Measurements from ENCODE around the gene PNPLA2.

The PNPLA2 gene

DNA sequence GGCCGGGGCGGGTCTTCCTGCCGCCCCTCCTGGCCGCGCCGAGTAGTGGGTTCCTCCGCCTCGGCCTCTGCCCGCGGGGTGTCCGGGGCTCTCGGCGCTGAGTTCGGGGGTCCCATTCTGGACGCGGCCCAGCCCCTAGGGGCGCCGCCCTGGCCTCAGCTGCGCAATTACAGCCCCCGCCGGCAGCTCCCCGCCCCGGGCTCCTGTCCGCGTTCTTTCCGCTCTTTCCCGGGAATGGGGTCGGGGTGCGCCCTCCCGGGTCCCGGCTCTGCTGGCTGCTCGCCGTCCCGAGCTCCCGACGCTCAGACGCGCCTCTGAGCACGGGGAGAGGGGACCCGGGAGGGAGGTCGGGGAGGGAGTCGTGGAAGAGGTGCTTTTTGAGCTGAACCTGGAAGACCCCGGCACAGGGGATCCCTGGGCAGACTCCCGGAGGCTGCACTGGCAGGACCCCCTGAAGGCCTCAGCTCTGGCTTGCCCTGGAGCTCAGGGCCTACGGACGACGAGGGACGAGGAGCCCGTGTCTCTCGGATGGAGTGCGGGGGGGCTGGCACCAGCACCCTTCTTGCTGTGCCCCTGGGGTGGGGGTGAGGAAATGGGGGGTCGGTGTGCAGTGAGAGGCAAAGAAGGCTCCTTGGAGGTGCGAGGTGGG, 24.5 kb downstream of the PNPLA2 start:
- DNase-seq (ENCODE audit: low read depth in 2 of 2) = no peak
- peak overlapping the region; percentile 66 to 73 for H3K4me3 ChIP-seq (replicated peaks in 1 of 2; ENCODE audit: low read depth in 2 of 2, low read length in 2 of 2)
- no peak for TF ChIP-seq CTCF (IDR thresholded peaks at IDR 0.05; ENCODE audit: low read depth, low read length)

DNA sequence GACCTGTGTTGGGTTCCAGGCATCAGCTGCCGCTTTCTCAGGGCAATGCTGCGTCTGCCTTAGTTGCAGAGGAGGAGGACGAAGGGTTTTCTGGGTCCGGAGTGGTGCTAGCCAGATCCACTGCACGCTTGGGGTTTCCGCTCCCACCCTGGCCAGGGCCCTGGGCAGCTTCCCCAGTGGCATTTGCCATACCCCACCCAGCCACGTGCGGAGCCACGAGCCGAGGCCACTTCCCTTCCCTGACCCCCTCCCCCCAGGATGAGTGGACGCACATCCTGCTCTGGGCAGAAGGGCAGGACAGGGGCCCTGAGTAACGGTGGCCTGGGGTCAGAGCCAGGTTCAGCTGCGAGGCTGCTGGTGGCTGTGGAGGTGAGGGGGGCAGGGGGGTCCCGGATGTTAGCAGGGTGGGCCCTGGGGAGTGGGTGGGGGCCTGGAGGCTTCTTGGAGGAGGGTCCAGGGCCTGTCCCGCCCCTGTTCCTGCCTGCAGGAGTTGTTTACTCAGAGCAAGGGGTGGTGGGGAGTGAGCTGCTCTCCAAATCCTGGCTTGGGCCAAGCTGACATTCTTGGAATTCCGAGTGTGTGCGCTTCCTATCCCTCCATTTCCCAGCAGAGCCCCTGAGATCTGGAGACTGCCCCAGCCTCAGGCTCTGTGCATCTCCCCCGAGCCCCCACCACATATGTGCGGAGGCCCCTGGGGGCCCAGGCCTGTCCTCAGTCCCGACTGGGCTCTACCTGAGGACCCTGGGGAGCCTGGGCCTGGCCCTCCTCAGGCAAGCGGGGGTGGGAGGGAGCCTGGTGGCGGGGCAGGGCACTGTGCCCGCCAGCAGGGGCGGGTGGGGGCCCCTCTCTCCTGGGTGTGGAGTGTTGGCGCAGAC, 25.3 kb downstream of the PNPLA2 start:
- peak; percentile 95 to 99 for DNase-seq (ENCODE audit: low read depth in 2 of 2)
- H3K4me3 ChIP-seq (replicated peaks in 1 of 2; ENCODE audit: low read depth in 2 of 2, low read length in 2 of 2) = peak overlapping the region; percentile 66 to 73
- no peak for TF ChIP-seq CTCF (IDR thresholded peaks at IDR 0.05; ENCODE audit: low read depth, low read length)

DNA sequence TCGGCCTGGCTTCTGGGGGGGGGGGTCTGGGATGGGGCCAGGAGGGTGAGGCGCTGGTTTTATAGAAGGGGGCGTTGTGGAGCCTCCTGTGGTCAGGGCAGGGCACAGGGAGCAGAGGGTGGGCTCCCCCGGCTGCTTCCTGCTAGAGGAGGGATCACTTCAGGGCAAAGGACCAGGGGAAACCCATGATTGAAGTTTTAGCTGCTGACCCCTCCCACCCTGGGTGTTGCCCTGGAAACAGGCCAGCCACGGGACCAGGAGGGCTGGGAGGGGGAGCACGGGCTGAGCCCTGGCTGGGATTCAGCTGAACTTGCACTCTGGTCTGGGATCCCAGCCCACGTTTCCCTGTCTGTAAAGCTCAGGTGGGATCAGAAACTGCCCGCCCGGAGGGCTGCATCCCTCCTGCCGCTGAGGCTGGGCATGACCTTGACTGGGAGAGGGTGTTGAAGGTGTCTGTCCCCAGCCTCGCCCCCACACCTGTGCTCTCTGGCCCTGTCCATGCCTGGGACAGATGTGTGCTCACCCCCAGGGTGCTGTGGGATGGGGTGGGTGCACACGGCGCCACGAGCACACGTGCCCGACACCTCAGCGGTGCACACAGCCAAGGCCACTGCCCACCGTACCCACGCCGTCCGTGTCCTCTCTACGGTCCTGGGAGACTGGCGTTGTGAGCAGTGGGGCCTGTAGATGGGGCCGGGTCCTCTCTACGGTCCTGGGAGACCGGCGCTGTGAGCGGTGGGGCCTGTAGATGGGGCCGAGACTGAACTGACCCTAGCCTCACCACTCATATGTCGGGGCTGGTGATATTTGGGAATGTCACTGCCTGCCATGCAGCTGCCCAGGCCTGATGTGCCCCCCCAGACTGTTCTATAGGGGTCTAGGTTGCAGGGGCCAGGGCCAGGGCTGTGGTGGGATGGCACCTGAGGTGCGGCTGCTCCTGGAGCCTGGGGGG, 26.3 kb downstream of the PNPLA2 start:
- H3K4me3 ChIP-seq (replicated peaks in 1 of 2; ENCODE audit: low read depth in 2 of 2, low read length in 2 of 2) = peak overlapping the region; percentile 66 to 73
- no peak for TF ChIP-seq CTCF (IDR thresholded peaks at IDR 0.05; ENCODE audit: low read depth, low read length)
- DNase-seq (ENCODE audit: low read depth in 2 of 2) = peak; percentile 89 to 99

GRCh38 chr11:845872-846495, 27.3 kb downstream of the PNPLA2 start:
- H3K4me3 ChIP-seq (replicated peaks in 1 of 2; ENCODE audit: low read depth in 2 of 2, low read length in 2 of 2) = peak overlapping the region in 1 of 2 donors; percentile 73
- peak in 1 of 2 donors; percentile 79 for DNase-seq (ENCODE audit: low read depth in 2 of 2)
- TF ChIP-seq CTCF (IDR thresholded peaks at IDR 0.05; ENCODE audit: low read depth, low read length) = no peak

- TF ChIP-seq CTCF (IDR thresholded peaks at IDR 0.05; ENCODE audit: low read depth, low read length) = no peak
- H3K4me3 ChIP-seq (replicated peaks in 1 of 2; ENCODE audit: low read depth in 2 of 2, low read length in 2 of 2) = no peak overlapping the region
- peak in 1 of 2 donors; percentile 67 for DNase-seq (ENCODE audit: low read depth in 2 of 2)
These were observed 27.9 kb downstream of the PNPLA2 start for GRCh38 chr11:846496-847098.

DNA sequence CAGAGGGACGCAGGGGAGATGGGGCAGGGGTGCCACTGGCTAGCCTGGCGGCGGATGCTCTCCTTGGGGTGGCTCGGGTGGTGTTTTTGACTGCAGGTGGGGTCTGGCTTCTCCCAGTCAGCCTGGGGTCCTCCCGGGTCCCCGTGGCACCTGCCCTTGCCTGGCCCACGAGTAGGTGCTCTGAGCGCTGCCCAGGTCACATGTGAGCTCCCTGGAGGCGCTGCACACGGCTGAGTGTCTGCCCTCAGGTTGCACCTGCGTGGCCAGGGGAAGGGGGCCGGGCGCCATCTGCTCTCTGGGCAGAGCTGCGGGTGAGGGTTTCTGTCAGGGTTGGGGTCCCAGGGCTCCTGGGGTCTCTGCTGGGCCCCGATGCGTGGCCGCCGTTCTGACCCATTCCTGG, 29.2 kb downstream of the PNPLA2 start:
- DNase-seq (ENCODE audit: low read depth in 2 of 2) = no peak
- no peak for TF ChIP-seq CTCF (IDR thresholded peaks at IDR 0.05; ENCODE audit: low read depth, low read length)
- H3K4me3 ChIP-seq (replicated peaks in 1 of 2; ENCODE audit: low read depth in 2 of 2, low read length in 2 of 2) = no peak overlapping the region

All from cardiac fibroblast (primary cell).